IPS-15b (cell line): ENCODE data around the gene PAFAH1B2.

Experiments
- H3K27me3 ChIP-seq: one replicate; pipeline ENCODE4 v1.6.1; 2013; ENCODE audit warnings: low read length; ENCODE audit not compliant: control insufficient read depth, insufficient read depth
- H3K36me3 ChIP-seq: one replicate; pipeline ENCODE4 v1.6.1; 2013; ENCODE audit warnings: low read length; ENCODE audit not compliant: control insufficient read depth, insufficient read depth
- H3K4me1 ChIP-seq: one replicate; pipeline ENCODE4 v1.6.1; 2013; ENCODE audit warnings: mild to moderate bottlenecking, low read length; ENCODE audit not compliant: control insufficient read depth, insufficient read depth
- H3K4me3 ChIP-seq: one replicate; pipeline ENCODE4 v1.5.1; 2013; ENCODE audit warnings: low read depth, low read length
- H3K9ac ChIP-seq: one replicate; pipeline ENCODE4 v1.6.1; 2013; ENCODE audit warnings: low read depth, mild to moderate bottlenecking, low read length
- H3K9me3 ChIP-seq: one replicate; pipeline ENCODE4 v1.6.1; 2013; ENCODE audit warnings: mild to moderate bottlenecking, low read length; ENCODE audit not compliant: control insufficient read depth, insufficient read depth

Gene PAFAH1B2

GRCh38 chr11:117225553-117226170 is 81.6 kb downstream of the PAFAH1B2 start:
- Histone ChIP-seq H3K9me3 (no peaks in the 10 kb centered on the region), H3K27me3 (no peaks in the 10 kb centered on the region), H3K4me1 (no peaks in the 10 kb centered on the region), H3K9ac (no peak overlapping the region), H3K4me3 (no peak overlapping the region), H3K36me3 (peaks cover 25% of the 10 kb centered on the region)
